HuH-7 (cell line): Measurements from ENCODE around the gene PEG3.

ENCODE experiments used
- DNase-seq: peaks from one replicate; pipeline ENCODE4 v3.0.0; 2011; ENCODE audit warnings: low spot score

Gene PEG3

DNA sequence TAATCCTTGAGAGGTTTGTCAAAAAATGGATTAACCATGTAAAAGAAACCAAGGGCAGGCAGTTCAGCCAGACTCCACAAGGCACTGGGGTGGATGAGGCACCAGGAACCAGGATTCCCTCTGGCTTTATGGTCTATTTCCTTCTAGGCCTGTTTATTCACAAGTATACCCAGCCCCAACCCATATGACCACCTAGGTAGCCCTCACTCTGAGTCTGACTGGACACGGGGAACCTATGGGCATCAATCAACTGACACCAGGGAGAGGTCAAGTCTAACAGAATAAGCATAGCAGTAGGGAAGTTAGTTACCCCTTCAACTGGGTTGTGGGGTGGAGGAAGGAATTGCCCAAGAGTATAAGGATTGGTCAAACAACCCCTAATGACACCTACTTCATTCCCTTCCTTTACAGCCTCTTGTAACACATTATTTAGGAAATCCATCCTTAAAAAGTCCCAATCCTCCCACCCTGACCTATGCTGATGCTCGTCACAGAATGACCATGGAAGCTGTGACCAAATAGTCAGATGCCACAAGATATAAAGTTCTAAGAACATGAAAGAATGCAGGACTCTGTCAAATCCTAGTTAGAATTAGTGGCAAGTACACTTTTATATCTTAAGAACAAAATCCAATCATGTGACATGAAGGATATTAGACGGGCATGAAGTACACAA, 31.7 kb downstream of the PEG3 start:
- DNase-seq: no peak

DNA sequence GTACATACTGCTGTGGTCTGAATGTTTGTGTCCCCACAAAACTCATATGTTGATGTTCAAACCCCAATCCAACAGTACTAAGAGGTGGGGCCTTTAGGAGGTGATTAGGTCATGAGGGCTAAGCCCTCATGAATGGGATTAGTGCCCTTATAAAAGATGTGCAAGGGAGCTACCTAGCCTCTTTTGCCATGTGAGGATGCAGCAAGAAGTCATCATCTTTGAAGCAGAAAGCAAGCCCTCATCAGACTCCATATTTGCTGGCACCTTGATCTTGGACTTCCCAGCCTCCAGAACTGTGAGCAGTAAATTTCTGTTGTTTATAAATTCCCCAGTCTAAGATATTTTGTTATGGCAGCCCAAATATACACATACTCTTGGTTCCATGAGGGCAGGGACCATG, 33.9 kb downstream of the PEG3 start:
- DNase-seq: no peak
